NCI-H2227 (cell line): ENCODE results near the gene RNF207.

ENCODE experiments used
- DNase-seq: peaks from one replicate; lab custom pipeline; 2025; ENCODE audit not compliant: unreplicated experiment; lab: John Stamatoyannopoulos, UW

The RNF207 gene

DNA sequence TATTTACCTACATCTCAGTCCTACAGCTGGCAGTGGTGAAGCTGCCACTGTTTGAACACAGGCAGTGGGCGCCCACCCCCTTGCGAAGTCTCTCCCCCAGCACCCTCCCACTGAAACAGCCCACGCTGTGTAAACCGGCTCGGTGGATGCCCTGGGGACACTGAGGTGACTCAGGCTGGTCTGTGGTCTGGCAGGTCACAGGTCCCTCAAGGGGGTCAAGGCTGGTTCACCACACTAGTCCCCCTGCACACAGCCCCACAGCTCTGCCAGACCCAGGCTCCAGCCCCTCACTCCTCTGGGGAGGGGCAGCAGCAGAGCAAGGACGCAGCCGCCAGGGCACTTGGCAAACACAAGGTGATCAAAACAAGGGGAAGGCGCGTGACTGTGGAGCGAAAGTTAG lies 33.4 kb upstream of the RNF207 start:
- no peak for DNase-seq

DNA sequence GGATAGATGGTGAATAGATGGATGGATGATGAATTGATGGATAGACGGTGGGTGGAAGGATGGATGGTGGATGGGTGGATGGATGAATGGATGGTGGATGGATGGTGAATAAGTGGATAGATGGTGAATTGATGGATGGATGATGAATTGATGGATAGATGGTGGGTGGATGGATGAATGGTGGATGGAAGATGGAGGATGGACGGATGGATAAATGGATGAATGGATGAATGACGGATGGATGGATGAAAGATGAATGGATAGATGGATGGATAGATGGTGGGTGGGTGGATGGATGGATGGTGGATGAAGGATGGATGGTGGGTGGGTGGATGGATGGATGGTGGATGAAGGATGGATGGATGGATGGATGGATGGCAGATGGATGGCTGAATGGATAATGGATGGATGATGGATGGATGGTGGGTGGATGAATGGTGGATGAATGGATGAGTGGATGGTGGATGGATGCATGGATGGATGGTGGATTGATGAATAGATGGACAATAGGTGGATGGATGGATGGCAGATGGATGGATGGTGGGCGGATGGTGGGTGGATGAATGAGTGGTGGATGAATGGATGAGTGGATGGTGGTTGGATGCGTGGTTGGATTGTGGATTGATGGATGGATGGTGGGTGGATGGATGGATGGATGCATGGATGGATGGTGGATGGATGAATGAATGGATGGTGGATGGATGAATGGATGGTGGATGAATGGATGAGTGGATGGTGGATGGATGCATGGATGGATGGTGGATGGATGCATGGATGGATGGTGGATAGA lies 31.1 kb upstream of the RNF207 start:
- DNase-seq: no peak

DNA sequence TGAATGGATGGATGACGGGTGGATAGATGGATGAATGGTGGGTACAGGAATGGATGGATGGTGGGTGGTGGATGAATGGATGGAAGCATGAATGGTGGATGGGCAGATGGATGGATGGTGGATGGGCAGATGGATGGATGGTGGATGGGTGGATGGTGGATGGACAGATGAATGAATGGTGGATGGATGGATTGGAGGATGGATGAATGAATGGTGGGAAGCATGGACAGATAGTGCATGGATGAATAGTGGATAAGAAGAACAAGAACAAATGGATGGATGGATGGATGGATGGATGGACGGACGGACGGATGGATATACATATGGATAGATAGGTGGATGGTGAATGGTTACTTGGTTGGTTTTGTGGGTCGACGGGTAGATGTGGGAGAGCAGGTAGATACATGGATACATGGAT lies 30.5 kb upstream of the RNF207 start:
- no peak for DNase-seq

DNA sequence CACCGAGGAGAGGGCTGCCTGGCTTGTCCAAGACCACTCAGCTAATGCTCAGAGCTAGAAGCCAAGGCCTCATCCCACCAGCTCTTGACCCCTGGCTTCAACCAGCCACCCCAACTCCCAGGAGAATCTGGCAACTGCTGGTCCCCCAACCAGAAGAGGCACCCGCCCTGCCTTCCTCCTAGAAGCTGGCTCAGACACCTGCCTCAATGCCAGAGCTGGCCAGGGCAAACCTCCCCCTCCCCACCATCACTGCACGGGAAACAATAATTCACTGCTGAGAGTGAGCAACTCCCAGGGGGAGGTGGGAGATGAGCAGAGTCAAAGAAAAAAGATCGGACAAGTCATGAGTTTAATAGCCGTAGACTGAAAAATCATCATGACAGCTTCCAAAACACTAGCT lies 29.1 kb upstream of the RNF207 start:
- DNase-seq: no peak

DNA sequence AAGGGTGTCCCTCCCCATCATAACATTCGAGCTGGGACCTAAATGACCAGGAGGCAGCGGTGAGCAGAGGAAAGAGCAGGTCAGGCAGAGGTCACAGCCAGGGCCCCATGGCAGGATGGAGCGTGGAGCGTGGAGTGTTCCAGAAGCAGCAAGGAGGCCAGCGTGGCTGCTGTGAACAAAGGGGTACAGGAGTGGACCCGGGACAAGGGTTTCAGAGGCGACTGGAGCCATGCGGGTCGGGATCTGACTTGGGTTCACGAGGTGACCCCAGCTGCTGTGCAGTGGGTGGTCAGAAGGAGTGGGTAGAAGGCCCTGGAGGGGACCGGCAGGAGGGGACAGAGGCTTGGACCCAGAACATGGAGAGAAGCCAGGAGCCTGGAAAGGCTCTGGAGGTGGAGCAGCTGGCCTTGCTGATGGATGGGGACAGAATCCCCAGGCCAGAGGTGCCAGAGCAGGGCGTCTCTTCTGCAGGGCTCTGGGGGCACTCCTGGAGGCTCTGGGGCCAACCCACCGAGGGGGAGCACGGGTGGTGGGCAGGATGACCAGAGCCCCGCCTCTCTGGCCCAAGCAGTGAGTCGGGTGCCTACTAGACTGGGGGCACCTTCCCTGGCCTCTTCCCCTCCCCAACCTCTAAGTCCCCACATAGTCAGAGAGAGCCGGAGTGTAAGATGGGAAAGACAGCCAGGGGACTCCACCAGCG lies 28.1 kb upstream of the RNF207 start:
- no peak for DNase-seq

DNA sequence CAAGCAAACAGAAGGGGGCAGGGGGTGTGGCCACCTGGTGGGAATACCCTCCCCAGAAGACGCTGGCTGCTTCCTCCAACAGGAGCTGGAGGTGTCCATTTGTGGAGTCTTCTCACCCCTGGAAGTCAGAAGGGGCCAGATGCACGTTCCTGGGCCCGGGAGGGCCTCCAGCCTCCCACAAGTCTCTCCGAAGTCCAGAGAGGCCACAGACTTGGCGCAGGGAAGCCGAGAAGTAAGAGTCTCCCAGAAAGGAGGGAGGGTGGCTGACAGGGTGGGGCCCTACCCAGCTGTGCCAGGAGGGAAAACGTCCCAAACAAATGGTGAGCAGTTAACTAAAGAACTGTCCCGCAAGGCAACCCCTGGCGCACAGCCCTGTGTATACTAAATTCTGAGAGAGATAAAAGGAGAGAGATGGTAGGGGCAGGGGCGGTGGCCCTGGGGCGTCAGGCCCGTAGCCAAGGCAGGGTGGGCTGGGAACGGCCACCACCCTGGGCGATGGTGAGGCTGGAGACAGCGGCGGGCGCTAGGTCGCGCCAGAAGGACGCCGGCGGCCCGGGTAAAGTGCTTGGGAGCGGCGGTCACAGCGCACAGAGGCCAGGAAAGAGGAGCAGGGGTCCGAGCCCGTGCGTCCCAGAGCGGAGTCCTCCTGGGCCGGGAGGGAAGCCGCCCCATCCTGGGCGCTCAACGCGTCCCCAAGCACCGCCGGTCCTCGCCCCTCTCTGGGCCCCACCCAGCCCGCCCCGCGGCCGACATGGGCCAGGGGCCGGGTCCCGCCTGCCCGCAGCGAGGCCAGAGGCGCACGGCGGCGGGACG lies 27.0 kb upstream of the RNF207 start:
- no peak for DNase-seq

DNA sequence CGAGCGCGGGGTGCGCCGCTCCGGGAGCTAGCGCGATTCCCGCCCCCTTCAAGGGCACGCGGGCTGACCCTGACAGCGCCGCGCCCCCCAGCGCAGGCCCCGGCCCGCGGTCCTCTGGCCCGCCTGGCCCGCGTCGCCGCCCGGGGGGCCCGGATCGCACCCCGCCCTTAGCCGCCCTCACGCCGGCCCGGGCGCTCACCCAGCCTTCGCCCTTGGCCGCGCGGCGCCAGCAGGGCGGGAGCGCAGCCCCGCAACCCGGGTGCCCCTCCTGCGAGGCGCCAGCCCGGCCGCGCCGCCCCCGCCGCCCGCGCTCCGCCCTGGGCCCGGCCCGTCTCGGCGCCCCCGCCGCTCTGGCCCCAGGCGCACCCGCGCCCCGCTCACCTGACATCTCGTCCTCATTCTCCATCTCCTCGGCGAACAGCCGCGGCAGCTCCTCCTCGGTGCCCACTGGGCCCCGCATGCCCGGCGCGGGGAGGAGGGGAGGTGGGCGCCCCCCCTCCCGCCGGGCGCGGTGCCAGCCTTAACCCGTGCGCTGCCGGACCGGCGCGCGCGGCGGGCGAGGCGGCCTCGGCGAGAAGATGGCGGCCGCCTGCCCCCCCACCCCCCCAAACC lies 26.2 kb upstream of the RNF207 start:
- DNase-seq: peak; percentile 49

DNA sequence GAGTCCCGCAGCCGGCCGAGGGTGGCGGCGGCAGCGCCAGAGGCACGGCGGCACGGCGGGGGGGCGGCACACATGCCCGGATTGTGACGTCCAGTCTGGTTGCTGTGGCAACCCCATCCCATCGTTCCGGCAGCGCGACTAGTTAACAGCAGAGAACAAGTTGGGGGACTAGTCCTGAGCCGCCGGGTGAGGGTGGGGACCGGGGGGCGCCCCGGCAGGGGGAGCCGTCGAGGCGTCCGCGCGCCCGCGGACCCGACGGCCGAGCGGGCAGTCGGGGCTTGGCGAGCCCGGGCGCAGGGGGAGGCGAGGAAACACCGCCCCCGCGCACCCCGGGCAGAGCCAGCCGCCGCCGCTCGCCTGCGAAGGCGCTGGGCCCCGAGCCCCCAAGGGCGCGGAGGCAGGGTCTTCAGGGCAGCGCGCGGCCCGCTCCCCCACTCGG lies 25.6 kb upstream of the RNF207 start, which contains the start of gene CHD5:
TSS of gene CHD5 (minus strand) at position 54 of the 439 bp plus-strand sequence. CDS start 298 bp downstream, outside the sequence.
- peak; percentile 72 for DNase-seq

DNA sequence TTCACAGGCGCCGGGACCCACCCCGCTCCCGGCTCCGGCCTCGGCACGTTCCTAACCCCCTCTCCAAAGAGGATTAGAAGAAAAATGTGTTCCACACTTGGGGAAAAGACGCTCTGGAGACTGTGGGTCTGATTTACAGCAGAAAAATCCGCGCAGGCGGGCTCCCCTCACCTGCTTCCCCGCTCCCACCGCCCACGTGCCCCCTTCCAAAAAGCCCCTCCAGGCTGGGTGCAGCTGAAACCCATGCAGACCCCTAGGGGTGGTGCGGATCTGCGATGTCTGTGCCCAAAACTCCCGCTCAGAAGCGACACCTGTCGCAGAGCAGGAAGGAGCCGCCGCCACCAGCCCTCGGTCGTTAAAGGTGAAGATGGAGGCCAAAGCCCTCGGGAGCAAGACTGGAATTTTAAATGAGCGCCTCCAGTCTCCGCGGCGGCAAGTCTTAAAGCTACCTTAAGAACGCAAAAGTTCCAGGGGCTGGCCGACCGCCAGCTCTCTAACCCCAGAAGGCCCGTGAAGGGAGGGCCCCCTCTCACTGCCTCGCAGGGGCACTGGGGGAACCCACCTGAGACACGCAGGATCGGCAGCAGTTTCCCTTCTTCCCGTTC lies 25.1 kb upstream of the RNF207 start:
- peak; percentile 39 for DNase-seq

DNA sequence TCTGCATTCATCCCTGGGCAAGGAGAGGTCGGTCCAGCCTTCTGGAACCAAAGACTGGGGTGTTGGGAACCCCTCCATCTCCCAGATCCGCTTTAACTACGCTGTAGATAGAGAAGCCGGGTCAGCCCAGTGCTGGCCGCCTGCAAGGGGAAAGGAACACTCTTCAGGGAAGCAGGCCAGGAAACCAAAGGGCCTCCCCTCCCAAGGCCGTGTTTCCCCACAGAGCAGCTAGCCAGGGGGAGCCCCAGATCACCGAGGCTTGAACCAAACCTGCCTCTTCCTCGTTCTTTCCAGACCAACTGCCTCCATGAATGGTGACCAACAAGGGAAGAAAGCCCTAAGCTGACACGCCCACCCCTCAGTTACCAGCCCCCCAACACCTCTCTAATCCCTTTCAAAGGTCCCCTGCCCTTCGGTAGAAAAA lies 24.6 kb upstream of the RNF207 start:
- DNase-seq: no peak

DNA sequence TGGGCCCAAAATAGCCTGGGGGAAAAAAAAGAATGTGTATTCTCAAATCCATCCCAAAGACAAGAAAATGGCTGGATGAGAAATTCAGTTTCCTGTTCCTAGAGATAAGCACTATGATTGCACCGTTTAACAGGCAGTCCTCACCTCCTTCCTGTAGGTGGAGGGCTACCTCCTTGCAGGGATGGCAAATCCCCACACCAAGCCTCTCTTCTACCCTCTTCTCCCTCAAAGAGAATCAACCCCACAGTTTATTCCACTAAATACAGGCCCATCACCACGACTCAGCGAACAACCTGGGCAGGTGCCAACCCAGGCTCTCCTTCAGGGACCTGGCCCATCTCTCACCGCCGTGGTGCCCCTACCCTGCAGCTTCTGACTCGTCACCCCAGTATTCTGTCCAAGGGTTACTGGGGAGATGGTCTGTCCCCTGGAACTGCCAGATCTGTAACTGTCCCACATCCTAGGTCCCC lies 22.4 kb upstream of the RNF207 start:
- DNase-seq: no peak

DNA sequence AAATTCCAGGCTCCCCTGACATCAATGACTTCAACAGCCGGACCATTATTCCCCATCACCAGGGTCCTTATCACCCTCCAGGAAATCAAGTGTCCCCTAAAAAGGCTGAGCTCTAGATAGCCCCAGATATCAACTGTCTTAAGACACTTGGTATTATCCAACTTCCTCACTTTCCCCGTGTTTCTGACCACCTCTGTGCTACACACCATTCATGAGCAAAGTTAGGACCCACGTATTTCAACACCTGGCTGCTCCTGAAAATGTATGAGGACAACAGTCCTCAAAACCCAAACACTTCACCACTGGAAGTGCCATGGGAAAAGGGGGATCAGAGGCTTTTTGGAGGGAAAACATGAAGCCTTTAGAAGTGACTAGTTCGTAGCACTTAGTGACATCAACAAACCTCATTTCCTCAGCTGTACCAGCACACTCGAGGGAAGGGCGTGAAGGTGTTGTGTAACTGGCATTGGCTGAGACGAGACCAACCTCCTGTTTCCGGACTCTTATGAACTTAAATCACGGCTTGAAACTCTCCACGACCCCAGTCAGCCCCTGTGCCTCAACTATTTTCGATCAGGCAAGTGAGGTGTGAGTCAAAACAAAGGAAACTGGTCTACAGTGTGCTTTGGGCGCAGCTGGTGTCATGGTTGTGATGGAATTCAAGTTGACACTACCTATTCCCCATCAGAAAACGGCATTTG lies 21.7 kb upstream of the RNF207 start:
- DNase-seq: no peak

DNA sequence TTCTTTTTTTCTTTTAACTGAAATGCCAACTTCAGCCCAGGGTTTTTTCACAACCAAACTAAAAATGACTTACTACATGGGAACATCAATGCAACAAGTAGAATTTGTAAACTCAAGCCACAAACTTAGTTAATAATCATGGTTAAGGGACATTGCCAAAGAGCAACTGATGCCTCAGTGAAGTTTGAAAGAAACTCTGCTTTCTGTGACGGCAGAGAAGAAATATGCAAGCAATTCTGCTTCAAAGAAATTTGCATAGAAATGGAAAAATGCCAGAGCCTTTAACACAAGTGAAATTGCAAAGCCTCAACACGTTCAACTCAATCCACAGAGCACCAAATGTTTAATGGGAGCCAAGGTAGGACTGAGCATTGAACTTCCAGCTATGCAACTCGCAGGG lies 20.8 kb upstream of the RNF207 start:
- no peak for DNase-seq

DNA sequence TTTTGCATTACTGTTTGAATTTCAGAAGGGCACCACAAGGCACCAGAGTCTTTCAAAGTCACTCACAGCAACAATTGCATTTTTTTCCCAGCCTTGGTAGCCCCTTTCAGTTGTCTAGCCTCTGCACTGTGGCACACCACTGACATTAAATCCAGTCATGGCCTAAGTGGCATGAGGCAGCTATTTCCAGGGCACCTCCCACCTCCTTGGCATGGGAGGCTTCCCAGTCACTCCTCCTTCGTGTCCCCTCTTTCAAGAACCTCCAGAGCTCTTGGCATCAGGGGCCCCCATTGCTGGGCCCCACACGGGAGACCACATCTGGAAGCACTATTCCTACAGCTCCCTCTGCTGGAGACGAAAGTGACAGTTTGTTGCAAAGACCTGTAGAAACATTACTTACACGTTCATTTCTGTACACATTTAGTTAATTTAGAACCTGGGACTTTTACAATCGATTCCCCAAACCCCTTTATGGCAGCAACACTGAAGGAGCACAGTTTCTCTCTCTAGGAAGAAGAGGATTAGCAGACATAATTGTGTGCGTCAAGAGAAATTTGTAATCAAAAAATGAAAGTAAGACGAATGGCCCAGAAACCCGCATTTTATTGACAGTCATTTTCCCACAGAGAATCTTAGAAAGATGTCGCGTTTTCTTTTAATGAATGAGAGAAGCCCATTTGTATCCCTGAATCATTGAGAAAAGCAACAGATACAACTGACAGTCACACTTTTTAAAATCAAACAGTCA lies 20.1 kb upstream of the RNF207 start:
- peak; percentile 71 for DNase-seq

DNA sequence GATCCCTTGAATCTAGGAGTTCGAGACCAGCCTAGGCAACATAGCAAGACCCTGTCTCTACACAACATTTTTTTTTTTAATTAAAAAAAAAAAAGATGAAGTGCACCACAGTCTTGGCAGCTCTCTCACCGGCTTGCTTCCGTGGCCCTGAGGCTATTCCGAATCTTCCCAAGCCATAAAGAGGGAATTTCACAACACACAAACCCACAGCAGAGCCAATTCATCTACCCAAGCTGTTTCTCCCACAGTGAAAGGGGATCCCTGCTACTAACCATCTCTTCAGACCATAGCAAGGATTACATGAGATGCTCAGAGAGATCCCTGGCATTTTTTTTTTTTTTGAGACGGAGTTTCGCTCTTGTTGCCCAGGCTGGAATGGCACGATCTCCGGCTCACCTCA lies 17.5 kb upstream of the RNF207 start:
- DNase-seq: no peak

DNA sequence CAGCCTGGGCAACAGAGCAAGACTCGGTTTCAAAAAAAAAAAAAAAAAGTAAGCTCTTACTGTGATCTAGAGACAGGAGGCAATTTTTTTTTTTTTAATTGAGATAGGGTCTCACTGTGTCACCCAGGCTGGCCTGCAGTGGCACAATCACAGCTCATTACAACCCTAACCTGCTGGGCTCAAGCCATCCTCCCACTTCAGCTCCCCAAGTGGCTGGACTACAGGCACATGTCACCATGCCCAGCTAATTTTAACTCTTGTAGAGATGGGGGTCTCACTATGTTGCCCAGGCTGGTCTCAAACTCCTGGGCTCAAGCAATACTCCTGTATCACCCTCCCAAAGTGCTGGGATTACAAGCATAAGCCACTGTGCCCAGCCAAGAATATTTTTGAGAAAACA lies 14.0 kb upstream of the RNF207 start:
- no peak for DNase-seq

DNA sequence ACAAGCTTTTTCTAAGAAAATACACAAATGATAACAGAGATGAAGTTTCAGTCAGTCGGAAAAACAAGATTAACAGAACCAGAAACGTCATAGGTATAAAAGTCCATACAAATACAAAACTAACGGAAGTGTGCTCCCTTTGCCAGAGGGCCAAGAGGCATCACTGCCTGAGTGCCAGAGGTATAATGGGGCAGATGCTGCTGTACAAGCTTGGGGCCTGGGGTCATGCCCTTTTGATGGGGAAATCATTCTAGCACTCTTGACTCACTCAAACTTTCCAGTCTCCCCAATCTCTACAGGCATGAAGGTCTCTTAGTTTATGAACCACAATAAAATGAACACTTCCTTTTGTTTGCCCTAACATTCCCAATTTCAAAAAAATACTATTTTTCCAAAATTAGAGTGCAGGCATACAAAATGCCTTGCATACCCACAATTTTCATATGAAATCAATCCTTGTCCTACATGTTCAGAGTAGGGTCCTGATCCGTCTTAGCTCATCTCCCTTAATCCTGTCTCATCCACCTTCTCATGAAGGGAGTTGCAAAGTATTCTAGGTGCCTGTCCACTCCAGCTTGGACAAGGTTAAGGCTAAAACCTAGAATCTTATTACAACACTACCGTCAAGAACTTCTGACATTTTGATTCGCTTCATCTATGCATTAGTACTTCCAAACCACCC lies 8.0 kb upstream of the RNF207 start:
- no peak for DNase-seq

DNA sequence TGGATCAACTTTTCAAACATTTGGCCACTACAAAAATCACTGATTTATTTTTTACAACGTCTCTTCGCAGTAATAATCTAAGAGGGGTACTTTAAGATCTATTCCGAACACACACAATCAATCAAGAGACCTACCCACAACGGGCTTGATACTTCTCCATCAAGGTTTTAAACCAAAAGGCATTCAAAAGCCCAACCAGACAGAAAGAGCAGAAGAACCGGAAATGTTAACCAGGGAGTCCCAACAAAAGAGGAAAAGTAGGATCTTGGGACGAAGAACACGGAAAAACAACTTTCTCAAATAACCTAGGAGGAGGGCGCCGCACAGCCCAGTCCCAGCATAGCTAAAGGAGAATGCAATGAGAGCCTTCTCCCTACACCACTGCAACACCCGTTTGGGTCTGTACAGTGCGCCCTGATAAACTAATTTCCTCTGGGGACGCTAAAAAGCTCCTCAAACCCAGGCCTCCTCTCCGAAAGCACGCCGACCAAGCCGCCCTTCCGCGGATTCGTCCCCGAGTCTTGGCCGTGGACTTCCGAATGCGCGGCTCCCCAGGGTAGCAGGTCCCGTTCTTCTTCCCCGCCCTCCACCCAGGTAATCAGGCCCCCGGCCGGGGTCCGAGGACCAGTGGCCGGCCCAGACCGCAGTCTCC lies 7.1 kb upstream of the RNF207 start:
- DNase-seq: no peak
